NCI-H1417 treated with DMSO at 0.1 percent for 48 hours (cell line): ENCODE data around the gene ASIC3.

ENCODE experiments used
- DNase-seq: peaks from one replicate; lab custom pipeline; 2025; lab: John Stamatoyannopoulos, UW

The ASIC3 gene

GRCh38 chr7:151071032-151071866 lies 22.9 kb downstream of the ASIC3 start:
- no peak for DNase-seq

GRCh38 chr7:151073990-151074389 lies 25.7 kb downstream of the ASIC3 start:
- DNase-seq, result no peak

GRCh38 chr7:151074817-151075661 lies 26.7 kb downstream of the ASIC3 start:
- no peak for DNase-seq

GRCh38 chr7:151075662-151075971 lies 27.3 kb downstream of the ASIC3 start:
- no peak for DNase-seq

- DNase-seq, result no peak
Measured at GRCh38 chr7:151075978-151076426, 27.7 kb downstream of the ASIC3 start.

GRCh38 chr7:151076863-151077704 lies 28.8 kb downstream of the ASIC3 start:
- no peak for DNase-seq

GRCh38 chr7:151077705-151078232 lies 29.4 kb downstream of the ASIC3 start:
- DNase-seq, result no peak

- no peak for DNase-seq
Measured at GRCh38 chr7:151078233-151079040, 30.1 kb downstream of the ASIC3 start.

- no peak for DNase-seq
Measured at GRCh38 chr7:151079199-151079910, 31.0 kb downstream of the ASIC3 start.

- no peak for DNase-seq
Measured at GRCh38 chr7:151080067-151080521, 31.8 kb downstream of the ASIC3 start.

- DNase-seq, result peak; percentile 34
Measured at GRCh38 chr7:151080522-151081169, 32.3 kb downstream of the ASIC3 start, which contains the start of gene FASTK. Gene FASTK, minus strand, starts transcription at chr7:151080809. Its CDS starts 43 bp downstream, at chr7:151080766.

GRCh38 chr7:151081170-151082101 lies 33.1 kb downstream of the ASIC3 start:
- no peak for DNase-seq

GRCh38 chr7:151082141-151083070 lies 34.1 kb downstream of the ASIC3 start:
- no peak for DNase-seq

GRCh38 chr7:151083071-151083823 lies 34.9 kb downstream of the ASIC3 start, which contains the start of gene TMUB1:
Gene TMUB1, minus strand, starts transcription at chr7:151083493. Its CDS starts 930 bp downstream, at chr7:151082563.
- peak; percentile 57 for DNase-seq

- DNase-seq, result no peak
Measured at GRCh38 chr7:151083824-151084160, 35.5 kb downstream of the ASIC3 start.

- DNase-seq, result no peak
Measured at GRCh38 chr7:151085329-151085690, 37.0 kb downstream of the ASIC3 start.
